M059J (cell line): Measurements from ENCODE around the gene ATP10A. TPM values are rescaled to one million over a fixed set of nuclear protein-coding genes. Genes with fewer than 3 reads are reported as not detected.

Experiments
- DNase-seq: peaks from one replicate; pipeline ENCODE4 v3.0.0-alpha.2; 2012; ENCODE audit warnings: low read depth
- total RNA-seq: library from RNA; depleted of rRNA; stranded (reverse); fragments of >200 nt; shearing (Covaris generic); gene quantifications from 2 replicates; pipeline ENCODE4 v1.2.3, GENCODE V29; 2014

Gene ATP10A
- total RNA-seq, 1 experiment from 2014 or later, result not detected

DNA sequence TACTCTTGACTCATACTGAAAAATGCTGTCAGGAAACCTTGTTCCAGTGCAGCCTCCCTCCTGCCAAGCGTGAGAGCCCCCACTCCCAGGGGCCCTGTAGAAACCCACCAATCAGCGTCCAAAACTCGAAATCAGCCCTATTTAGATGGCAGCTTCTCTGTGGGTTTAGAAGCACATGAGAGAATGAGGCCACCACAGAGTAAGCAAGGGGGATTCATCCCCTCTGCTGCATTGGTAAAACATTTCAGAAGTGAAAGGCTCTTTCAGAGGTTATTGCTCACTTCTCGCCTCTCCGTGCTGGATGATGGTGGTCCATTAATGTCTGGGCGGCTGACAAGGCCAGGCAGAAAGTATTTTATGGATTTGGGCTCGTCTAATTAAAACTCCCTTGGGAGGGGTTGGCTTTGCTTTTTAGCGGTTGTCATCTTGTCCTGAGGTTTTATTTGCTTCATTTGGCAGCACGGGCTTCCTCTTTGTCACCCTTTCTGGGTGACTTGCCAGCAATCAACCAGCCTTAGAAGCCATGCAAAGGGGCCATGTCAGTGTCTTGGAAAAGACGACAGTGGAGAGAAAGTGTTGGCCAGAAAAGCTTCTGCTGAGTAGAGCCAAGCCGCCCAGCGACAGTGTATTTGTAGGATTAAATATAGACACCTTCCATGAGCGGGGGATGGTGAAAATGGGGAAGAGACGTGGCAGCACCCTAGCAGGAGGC, 145.5 kb downstream of the ATP10A start:
- DNase-seq, result no peak

DNA sequence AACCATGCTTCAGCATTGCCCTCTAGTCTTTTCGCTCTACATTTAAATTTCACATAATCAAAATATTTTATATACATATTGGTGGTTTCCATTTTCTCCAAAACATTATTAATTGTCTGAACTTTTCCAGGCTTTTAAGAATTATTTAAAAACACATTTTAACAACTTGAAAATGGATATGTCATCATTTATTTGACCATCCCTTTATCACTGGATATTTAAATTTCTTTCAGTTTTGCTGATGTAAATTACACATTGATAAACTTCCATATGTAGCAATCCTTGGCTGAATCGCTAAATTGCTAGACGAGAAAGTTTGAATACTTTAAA, 146.0 kb downstream of the ATP10A start:
- DNase-seq, result no peak

DNA sequence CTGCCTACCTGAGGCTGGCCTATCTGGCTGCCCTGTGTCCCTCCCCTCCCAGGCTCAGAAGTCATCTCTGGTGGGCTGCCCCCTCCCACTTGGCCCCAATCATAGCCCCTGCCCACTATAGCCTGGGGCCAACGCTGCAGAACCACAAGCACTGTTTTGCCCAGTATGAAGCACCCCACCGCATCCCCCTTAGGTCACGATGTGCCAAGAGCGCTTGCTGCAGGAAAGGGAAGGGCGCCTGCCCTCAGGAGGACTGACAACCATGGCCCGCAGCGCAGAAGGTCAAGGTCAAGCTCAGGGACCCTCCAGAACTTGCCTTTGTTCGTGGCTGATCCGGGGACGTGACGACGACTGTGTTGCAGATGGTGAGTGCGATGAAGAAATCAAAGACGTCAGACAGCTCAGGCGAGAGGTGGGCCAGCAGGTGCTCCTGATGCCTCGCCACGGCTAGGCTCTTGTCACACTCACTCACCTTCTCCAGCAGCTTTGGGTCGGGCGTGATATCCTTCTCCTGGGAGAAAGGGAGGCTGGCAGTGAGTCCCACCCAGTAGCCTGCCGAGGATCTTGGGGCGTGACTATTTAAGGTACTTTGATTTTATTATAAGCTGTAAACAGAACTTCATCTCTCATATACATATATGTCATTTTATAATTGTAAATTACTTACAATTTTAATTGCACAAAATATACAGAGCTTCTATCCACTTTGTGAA, 146.6 kb downstream of the ATP10A start:
- DNase-seq, result no peak

DNA sequence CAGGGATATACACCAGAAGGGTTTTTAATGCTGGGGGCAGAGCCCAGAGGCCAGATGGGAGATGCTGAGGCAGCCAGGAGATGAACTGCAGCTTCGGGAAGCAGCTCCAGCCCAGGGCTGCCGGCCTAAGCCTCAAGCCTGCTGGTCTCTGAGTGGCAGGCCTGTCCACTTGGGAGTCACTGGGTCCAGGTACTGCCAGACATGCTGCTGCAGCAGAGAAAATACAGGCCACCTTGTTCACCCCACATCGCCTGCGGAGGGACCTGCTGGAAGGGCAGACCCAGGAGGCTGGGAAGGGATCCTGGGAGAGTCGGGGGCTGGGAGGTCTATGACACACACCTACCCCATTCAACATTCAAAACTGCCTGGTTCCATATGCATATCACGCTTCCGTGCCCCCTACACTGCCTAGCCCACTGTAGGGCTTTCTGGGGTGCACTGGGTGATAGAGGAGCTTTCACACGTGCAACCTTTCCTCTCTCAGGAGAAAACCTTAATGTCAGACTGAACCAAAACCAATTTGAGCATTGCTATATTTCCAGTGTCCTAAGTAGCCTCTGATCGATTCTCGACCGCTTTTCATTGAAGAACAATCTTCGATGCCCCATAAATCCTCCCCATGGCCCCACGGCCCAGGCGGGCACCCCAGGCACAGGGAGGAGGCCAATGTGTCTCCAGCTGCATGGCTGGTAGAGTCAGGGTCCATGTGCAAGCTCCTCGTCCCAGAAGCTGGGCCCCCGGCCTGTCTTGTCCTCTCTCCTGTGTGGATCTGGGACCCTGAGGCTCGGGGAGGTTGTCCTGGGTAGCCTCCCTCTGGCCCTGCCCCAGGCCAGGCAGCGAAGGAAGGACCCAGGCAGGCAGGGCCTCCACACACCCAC, 147.4 kb downstream of the ATP10A start:
- no peak for DNase-seq

DNA sequence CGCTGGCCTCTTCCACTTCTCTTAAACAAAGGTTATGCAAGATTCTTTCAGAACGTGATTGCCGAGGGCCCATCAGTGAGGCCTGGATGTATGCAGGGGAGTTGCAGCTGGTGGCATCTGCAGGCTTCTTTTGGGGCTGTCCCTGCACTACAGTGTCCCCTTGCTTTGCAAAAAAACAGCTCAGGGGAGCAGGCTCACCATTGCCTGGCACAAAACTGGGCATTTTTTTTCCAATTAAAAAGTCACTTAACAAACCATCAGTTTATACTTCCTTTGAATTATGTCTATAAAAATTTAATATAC, 148.6 kb downstream of the ATP10A start:
- DNase-seq, result no peak

DNA sequence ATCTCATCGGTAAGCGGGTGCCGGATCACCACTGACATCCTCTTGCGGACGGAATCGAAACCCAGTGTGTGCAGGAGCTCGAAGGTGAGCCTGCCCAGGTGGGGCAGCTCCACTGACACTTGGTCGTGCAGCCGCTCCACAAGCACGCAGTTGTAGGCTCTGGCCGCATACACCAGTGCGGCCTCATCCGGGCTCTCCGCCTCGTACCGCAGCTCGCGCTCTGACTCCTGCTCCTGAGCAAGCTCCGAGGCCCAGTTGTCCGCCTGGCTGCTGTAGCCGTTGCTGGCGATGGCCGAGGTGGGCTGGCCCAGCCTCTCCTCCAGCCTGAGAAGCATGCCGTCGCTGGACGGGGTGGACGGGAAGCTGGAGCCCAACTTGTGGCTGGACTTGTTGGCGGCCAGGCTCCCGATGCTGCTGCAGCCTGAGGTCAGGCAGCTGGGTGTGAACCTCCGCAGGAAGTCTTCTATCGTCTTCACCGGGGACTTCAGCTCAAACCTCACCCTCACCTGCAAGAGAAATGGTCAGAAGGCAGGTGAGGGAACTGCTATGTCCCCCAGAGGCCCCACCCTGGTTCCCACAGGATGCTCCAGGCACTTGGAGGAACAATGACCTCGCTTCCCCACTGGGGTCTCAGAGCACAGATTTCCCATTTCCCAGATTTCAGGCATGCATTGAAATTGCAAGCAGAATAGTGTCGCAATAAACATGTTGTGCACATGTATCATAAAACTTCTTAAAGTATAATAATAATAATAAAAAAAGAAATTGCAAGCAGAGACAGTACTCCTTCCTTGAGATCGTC, 149.2 kb downstream of the ATP10A start:
- DNase-seq, result no peak

DNA sequence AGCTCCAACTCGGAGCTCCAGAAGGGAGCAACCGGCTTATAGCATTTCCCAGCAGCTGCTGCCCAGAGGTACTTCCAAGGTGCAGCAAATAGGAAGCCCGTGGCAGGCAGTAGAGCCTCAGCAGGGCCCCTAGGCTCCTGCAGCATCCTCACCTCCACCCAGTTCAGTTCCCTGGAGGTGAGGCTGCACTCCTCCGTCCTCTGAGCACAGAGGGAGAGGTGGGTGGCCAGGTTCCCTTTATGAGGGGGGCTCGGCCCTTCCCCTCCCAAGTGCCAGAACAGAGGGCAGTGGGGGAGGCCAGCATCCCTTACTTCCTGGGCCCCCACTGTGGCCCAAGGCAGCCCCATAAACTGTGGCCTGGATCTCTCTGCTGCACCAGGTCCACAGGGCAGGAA, 150.2 kb downstream of the ATP10A start:
- DNase-seq, result no peak

DNA sequence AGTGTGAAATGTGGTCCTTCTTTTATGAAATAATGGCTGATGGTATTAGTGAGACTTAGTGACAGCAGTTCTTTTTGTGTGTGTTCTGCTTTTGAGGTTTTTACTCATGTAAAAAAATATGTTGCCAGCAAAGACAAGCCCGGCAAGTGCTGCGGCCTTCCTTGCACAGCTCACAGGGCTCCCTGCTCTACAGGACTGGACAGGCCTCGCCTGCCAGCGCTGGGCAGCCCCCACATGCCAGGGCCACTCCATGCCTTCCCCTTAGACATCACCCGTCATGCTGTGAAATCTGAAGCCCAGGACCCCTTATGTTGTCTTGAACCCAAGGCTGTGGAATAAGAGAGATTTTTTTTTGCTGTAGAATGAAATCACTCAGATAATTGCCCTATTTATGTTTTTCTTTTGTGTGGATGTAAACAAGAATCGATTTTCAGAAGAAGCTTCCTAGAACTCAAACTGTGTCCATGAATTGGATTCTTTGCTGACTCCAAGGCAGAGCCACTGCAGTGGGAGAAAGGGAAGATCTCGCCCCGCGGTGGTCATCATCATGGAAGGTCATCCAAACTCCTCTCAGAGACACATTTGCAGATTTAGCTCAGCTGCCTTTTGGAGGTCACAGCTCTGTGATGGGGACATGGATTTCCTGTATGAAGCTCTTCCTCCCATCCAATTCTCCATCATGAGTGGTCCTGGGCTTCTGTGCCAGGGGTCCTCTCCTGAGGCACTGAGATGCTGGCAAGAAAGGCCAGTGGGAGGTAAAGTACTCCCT, 150.8 kb downstream of the ATP10A start:
- DNase-seq, result no peak

DNA sequence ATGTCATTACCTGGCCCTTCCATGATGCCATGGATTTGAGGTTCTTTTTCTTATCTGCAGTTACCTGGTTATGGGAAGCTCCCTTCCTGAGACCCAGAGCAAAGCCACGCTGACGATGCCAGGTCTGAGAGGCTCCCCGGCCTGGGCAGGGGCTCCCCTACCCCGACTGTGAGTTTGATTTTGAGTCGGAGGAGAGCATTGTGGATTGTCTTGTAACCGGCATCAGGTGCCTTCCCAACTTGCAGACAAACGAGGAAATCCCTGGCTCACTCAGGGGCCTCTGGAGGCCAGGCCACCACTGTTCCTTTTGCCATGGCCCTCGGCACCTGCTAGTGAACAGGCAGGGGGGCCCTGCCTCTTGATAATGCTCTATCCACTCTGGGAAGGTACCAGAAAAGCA, 151.4 kb downstream of the ATP10A start:
- DNase-seq, result no peak

DNA sequence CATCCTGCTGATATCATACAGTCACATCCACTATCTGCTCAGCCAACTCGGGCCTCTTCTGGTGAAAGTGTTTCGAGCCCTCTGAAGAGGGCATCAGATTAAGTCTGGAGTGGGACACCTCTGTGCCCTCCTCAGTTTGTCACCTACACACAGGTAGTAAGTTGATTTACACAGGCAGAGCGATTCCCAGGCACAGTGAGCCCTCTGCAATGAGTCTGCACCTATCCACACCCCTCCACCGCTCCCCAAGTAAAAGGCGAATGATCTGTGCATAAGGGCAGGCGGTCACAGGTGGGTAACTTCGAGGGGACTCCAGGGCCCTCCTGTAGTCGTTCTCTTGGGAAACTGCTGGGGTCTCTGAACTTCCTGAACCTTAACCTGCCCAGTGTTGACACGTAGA, 152.0 kb downstream of the ATP10A start:
- DNase-seq, result no peak

DNA sequence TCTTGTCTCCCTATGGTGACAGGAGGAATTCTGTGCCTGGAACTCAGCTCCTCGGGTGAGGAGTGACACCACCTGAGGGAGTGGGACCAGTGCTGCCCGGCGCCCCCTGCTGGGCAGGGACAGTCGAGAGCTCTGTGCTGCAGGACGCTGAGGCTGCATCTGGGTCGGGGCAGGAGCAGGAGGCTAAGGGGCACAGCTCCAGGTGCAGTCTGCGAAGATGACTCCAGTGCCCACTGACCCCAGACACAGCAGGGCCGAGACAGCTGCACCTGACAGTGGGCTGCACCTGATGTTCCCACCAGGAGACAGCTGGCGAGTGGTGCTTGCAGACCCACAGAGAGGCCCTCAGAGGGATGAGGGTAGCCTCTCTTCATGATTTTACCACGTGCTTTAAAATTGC, 152.9 kb downstream of the ATP10A start:
- DNase-seq, result no peak

DNA sequence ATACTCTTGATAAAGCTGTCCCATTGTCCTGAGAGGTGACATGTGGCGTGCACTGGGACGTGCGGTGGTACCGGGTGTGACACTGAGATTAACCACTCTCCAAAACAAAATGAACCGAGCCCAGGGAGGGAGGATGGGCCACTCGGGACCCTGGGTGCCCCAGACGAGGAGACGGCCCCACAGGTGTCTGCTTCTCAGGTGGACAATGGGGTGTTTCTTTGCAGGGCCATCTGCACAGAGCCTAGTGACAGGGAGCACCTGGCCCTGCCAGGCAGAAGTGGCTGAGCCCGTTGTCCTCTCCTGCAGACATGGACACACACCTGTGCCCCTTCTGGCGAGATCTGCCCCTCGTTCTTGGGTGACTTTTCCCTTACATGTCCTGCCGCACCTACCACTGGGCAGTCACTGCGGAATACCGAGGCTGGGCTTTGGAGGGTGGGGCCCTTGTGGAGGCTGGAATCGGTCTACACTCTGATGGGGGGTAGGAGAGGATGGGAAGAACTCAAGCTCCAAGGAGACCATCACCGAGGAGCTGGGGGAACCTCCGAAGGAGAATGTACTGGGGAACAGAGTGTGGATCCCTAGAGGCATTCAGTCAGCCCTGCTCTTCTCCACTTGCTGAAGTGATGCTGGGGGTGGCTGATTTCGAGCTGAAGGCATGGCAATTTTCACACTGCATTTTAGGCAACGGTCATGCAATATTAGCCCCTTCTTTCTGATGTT, 153.5 kb downstream of the ATP10A start:
- DNase-seq, result no peak

DNA sequence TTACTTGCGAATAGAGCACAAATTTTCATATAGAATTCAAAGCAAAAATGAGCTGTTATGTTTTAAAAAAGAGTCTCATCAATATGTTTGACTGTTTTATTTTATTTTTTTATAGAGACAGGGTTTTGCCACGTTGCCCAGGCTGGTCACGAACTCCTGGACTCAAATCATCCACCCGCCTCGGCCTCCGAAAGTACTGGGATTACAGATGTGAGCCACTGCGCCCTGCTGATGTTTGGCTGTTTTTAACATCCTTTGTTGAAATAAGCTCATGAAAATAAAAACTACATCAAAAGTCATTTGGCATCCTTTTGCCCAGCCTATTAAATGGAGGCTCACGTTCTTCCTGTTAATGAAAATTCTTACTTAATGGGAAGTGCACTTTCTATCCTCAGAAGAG, 154.7 kb downstream of the ATP10A start:
- DNase-seq, result no peak

DNA sequence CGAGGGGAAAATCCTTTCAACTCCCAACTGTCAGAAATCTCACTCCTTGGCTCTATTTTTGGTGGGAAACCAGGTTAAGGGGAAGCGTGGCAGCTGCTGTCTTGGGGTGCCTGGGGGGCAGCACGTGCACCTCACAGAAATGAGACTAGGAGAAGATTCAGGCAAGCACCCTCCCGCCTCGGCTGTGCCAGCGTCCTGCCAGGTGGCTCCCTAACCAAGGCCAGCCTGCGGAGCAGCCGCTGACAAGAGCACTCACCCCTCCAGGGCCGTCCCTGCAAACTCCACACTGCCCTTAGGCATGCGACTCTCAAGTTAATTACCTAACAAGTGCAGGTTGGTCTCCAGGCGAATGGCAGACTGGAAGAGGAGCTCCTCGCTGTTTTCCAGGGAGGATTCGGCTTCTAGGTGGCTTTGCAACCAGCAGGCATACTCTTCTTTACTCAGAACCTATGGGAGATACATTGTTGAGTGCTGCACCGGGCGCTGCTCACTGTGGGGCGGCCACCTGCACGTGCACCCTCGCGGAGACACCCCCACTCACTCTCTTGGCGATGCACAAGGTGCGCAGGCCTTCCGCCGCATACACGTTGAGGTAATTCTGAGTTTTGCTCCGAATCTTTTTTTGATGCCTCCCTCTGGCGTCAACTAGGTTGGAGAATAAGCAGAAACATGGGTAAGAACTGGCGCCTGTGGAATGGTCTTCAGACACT, 155.3 kb downstream of the ATP10A start:
- no peak for DNase-seq

DNA sequence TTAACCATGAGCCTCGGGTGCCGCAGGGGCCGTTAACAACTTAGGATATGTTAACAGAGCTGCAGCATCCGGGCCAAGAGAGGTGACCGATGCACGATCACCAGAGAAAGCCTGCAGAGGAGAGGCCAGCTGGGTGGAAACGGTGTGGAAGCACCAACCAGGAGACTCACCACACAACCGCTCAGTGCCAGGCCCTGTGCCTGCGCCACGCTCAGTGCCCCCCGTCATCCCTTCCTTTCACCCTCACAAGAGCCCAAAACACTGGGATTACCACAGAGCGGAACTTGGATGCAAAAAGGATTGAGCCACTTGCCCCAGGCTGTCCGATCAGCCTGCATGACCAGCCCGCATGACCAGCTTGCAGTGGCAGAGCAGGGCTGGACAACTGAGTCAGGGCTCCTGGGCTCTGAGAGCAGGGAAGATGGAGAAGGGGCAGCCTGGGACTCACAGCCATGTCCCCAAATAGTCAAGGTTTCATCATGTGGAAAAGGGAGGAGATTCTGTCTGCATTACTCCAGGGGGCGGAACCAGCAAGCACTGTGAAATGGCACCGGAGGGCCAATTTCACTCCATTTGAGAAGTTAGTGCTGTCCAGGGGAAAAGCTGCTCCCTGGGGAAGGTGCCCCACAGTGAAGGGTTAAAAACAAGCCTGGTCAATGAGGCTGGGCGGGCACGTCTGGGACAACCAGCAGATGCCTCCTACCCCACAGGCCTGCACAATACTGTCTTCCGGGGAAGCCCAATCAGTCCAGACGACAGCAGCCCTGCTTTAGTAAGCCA, 156.8 kb downstream of the ATP10A start:
- no peak for DNase-seq

DNA sequence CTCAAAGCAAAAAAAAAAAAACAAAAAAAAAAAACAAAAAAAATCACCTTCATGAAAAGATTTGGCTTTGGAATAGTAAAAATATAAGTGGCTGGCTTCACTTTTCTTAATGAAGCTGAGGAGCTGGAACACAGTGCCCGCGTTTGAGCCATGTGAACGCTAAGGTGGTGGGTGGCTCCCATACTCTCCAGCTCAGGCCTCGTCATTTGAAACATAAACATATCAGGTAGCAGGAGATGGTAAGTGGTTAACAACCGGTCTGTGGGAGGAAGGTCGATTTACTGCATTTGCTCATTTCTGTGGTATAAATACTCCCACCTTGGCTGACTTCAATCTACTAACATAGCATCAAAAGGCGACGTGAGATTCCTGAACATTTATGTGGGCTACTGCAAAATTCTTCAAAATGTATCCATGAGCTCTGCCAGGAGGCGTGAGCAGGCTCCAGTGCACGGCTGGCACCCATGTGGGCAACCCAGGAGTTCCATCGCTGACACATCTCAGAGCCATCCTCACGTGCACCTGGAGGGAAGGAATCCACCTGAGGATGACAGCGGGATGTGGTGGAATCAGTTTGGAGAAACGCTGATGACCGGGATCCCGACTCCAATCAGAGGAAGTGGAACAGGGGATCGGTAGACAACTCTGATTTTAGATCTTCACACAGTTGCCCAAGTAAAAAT, 157.6 kb downstream of the ATP10A start:
- DNase-seq, result no peak

DNA sequence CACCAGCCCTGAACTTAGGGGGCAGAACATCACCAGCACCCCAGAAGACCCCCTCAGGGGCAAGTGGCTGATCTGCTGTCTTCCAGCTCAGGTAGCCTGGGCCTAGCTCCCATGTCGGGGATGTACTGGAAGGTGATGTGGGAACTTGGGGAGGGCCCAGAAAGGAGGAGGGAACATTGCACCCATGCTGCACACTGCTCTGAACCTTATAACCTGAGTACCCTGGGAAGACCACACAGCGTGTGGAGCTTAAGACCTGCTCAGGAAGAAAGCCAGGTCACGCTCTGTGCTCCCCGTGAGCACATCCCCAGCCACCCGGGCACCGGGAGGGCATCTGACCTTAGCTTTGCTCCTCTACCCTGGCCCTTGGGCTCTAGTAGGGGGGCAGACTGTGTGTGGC, 159.4 kb downstream of the ATP10A start:
- DNase-seq, result no peak

DNA sequence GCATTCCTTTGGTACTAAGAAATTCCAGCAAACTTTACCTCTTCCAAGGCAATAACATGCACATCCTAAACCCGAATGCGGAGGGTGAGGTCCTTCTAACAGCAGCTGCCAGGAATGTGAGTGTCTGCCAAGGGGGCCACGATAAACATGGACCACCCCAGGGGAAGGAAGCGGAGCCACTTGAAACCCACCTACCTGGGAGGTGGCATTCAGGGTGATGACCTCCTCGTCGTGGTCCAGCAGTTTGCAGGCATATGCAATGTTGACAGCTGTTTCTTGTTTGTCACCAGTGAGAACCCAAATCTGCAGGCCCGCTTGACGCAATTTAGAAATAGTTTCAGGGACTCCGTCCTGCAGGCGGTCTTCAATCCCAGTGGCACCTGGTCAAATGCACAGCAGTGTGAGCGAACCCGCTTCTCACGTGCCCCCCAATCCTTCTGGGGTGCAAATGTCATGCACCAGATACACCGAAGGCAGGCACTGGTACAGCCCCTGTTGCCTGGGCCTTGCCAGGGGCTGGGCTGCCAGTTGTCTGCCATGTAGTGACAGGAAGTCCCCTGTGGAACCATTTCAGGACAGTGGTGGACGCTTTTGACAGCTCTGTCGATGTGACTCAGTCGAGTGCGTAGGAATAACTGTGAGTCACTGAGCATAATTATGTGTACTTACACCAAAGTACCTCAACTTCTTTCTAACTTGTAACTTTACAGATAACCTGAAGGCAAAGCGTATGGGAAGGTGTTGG, 161.2 kb downstream of the ATP10A start:
- no peak for DNase-seq
